ENCODE data around the gene HOXB6. TPM values are rescaled to one million over a fixed set of nuclear protein-coding genes. Genes with fewer than 3 reads are reported as not detected.

HOXB6 gene
- total RNA-seq, 3 donors from 2014 or later: 41.3 to 68.8 (median 50.9) TPM

- Histone ChIP-seq H3K4me1 (ENCODE audit: low read depth) (peaks cover 34% of the 10 kb centered on the region), H3K9me3 (no peaks in the 10 kb centered on the region), H3K4me3 (peak overlapping the region; percentile 54), H3K36me3 (ENCODE audit: low read depth) (no peaks in the 10 kb centered on the region)
- DNase-seq: peak; percentile 81 to 82 (median 82)
- ATAC-seq: peak; percentile 59
- intact Hi-C loops (cut with DNase I, micrococcal nuclease): no loop called here
- TF ChIP-seq CTCF (IDR thresholded peaks at IDR 0.05): no peak
Measured at GRCh38 chr17:48601539-48602425, 3.0 kb downstream of the HOXB6 start.

- H3K36me3 ChIP-seq (ENCODE audit: low read depth): no peaks in the 10 kb centered on the region
- ATAC-seq: no peak
- no peak for TF ChIP-seq CTCF (IDR thresholded peaks at IDR 0.05)
- no peak for DNase-seq
- H3K4me1 ChIP-seq (ENCODE audit: low read depth): peaks cover 34% of the 10 kb centered on the region
- intact Hi-C loops (cut with DNase I, micrococcal nuclease): no loop called here
- H3K4me3 ChIP-seq: no peak overlapping the region
- H3K9me3 ChIP-seq: no peaks in the 10 kb centered on the region
Measured at GRCh38 chr17:48601207-48601538, 3.6 kb downstream of the HOXB6 start.

- intact Hi-C loops (cut with DNase I, micrococcal nuclease): no loop called here
- H3K9me3 ChIP-seq: no peaks in the 10 kb centered on the region
- peaks cover under 1% of the 10 kb centered on the region for H3K36me3 ChIP-seq (ENCODE audit: low read depth)
- DNase-seq (peak in 2 of 3 donors; percentile 56 to 60), ATAC-seq (no peak)
- no peak overlapping the region for H3K4me3 ChIP-seq
- H3K4me1 ChIP-seq (ENCODE audit: low read depth): peaks cover 33% of the 10 kb centered on the region
- TF ChIP-seq CTCF (IDR thresholded peaks at IDR 0.05): no peak
Measured at GRCh38 chr17:48600244-48601098, 4.3 kb downstream of the HOXB6 start.

- H3K9me3 ChIP-seq: no peaks in the 10 kb centered on the region
- TF ChIP-seq CTCF (IDR thresholded peaks at IDR 0.05): no peak
- H3K4me3 ChIP-seq: no peak overlapping the region
- no peak for DNase-seq
- peaks cover 5% of the 10 kb centered on the region for H3K36me3 ChIP-seq (ENCODE audit: low read depth)
- intact Hi-C loops (cut with DNase I, micrococcal nuclease): no loop called here
- peaks cover 37% of the 10 kb centered on the region for H3K4me1 ChIP-seq (ENCODE audit: low read depth)
- ATAC-seq: no peak
Measured at GRCh38 chr17:48599354-48599753, 5.4 kb downstream of the HOXB6 start.

GRCh38 chr17:48598736-48599135, 6.0 kb downstream of the HOXB6 start:
- intact Hi-C loops (cut with DNase I, micrococcal nuclease): no loop called here
- H3K4me3 ChIP-seq: no peak overlapping the region
- H3K4me1 ChIP-seq (ENCODE audit: low read depth): peaks cover 39% of the 10 kb centered on the region

More at GRCh38 chr17:48598736-48599135, 6.0 kb downstream of the HOXB6 start:
- H3K9me3 ChIP-seq: no peaks in the 10 kb centered on the region
- no peak for TF ChIP-seq CTCF (IDR thresholded peaks at IDR 0.05)
- DNase-seq: peak in 1 of 3 donors; percentile 45
- no peak for ATAC-seq
- peaks cover 5% of the 10 kb centered on the region for H3K36me3 ChIP-seq (ENCODE audit: low read depth)
